Calu3 (cell line): ENCODE measurements around the gene FBXL19. TPM values are rescaled to one million over a fixed set of nuclear protein-coding genes. Genes with fewer than 3 reads are reported as not detected.

Experiments used
- BruUV-seq: library from RNA; stranded (reverse); fragments of 400-500 nt; replicated peaks from 2 replicates; lab custom pipeline; 2021; lab: Mats Ljungman, UMichigan
- CTCF ChIA-PET: fragments of 300-600 bp; sonication (Branson Sonifier 250); formaldehyde crosslinking; loops from one replicate; lab custom pipeline; 2022; ENCODE audit warnings: antibody characterized with exemption; lab: Charles Lee
- DNase-seq: peaks from one replicate; pipeline ENCODE4 v3.0.0; 2022
- H3K27ac Mint-ChIP-seq: one replicate; pipeline ENCODE4 v1.8.0; 2022; ENCODE audit warnings: mixed read lengths; ENCODE audit not compliant: unreplicated experiment
- H3K27me3 Mint-ChIP-seq: one replicate; pipeline ENCODE4 v1.8.0; 2022; ENCODE audit warnings: mixed read lengths; ENCODE audit not compliant: unreplicated experiment
- H3K36me3 Mint-ChIP-seq: one replicate; pipeline ENCODE4 v1.8.0; 2022; ENCODE audit warnings: mild to moderate bottlenecking, moderate library complexity, mixed read lengths; ENCODE audit not compliant: insufficient read depth, unreplicated experiment
- H3K4me1 Mint-ChIP-seq: one replicate; pipeline ENCODE4 v1.8.0; 2022; ENCODE audit warnings: mild to moderate bottlenecking, low read depth, mixed read lengths; ENCODE audit not compliant: unreplicated experiment
- H3K4me3 Mint-ChIP-seq: one replicate; pipeline ENCODE4 v1.8.0; 2022; ENCODE audit warnings: mild to moderate bottlenecking, low read depth, moderate library complexity, mixed read lengths; ENCODE audit not compliant: unreplicated experiment
- H3K9me3 Mint-ChIP-seq: one replicate; pipeline ENCODE4 v1.8.0; 2022; ENCODE audit warnings: low read depth, mixed read lengths; ENCODE audit not compliant: unreplicated experiment
- CTCF ChIP-seq: fragments of 200-600 bp; IDR thresholded peaks from one replicate; pipeline ENCODE4 v1.8.0; 2022; ENCODE audit warnings: antibody characterized with exemption; ENCODE audit not compliant: unreplicated experiment
- intact Hi-C: fragments of 100-400 bp; cut with micrococcal nuclease; formaldehyde crosslinking; loops from one replicate; pipeline ENCODE4 v1.10.0; 2022; ENCODE audit not compliant: unreplicated experiment
- microRNA-seq: library from miRNA; unstranded; fragments of <30 nt; microRNA quantifications from one replicate; pipeline ENCODE4 v1.2.0, GENCODE V29; 2022
- total RNA-seq: library from RNA; stranded (reverse); gene quantifications from 2 replicates; pipeline ENCODE4 v1.2.3, GENCODE V29; 2022

FBXL19 gene
- total RNA-seq, 1 experiment from 2014 or later: 43.2 TPM

- TF ChIP-seq CTCF: no peak
- intact Hi-C loops: no loop called here
- H3K27ac Mint-ChIP-seq: peak overlapping the region; percentile 11
- H3K9me3 Mint-ChIP-seq: no peaks in the 10 kb centered on the region
- CTCF ChIA-PET: interaction anchor here (0.7 to 1.0 kb wide), 3 partner anchors 11 to 147 kb away, joined by 3 to 4 read pairs (median 4); partner anchors contain the start of genes ZNF646 and ZNF668
- H3K27me3 Mint-ChIP-seq: peaks cover 15% of the 10 kb centered on the region
- peaks cover 16% of the 10 kb centered on the region for H3K36me3 Mint-ChIP-seq
- peaks cover 20% of the 10 kb centered on the region for H3K4me1 Mint-ChIP-seq
- DNase-seq: peak; percentile 79
- BruUV-seq: no TSS peak
- H3K4me3 Mint-ChIP-seq: peak overlapping the region; percentile 74
Observed at GRCh38 chr16:30996985-30997724, 73.8 kb downstream of the FBXL19 start.

- no TSS peak for BruUV-seq
- intact Hi-C loops: no loop called here
- DNase-seq: peak; percentile 47
- Mint-ChIP-seq H3K4me1 (peaks cover 20% of the 10 kb centered on the region), H3K9me3 (no peaks in the 10 kb centered on the region), H3K4me3 (peak overlapping the region; percentile 74), H3K36me3 (peaks cover 16% of the 10 kb centered on the region), H3K27ac (no peak overlapping the region), H3K27me3 (peaks cover 23% of the 10 kb centered on the region)
- TF ChIP-seq CTCF: no peak
- CTCF ChIA-PET: interaction anchor here (0.6 to 1.1 kb wide), 4 partner anchors 12 to 201 kb away, joined by 3 to 4 read pairs (median 3); partner anchors contain the start of genes HSD3B7, ZNF646 and ZNF668
Observed at GRCh38 chr16:30997725-30998711, 74.6 kb downstream of the FBXL19 start.

Small RNA genes lying within 50 kb of the gene (microRNA-seq; reads per million reads assigned to microRNA genes)
- 1.8 reads per million for gene MIR4519
- not detected for gene MIR762

Other genes starting within 250 kb of the FBXL19 start
- 84.6 and 90.8 TPM in 2 replicates for gene SRCAP, start 224.4 kb upstream of the FBXL19 start, total RNA-seq
- 66.7 and 72.8 TPM in 2 replicates for gene PHKG2, start 175.1 kb upstream of the FBXL19 start, total RNA-seq
- gene CFAP119, start 161.5 kb upstream of the FBXL19 start, total RNA-seq: 13.7 and 13.8 TPM in 2 replicates
- 130 and 136 TPM in 2 replicates for gene RNF40, start 161.2 kb upstream of the FBXL19 start, total RNA-seq
- gene ZNF629, start 136.4 kb upstream of the FBXL19 start, total RNA-seq: 29.9 and 32.6 TPM in 2 replicates
- gene BCL7C, start 29.5 kb upstream of the FBXL19 start, total RNA-seq: 22.5 and 26.6 TPM in 2 replicates
- 1.9 and 2.3 TPM in 2 replicates for gene CTF1, start 27.0 kb upstream of the FBXL19 start, total RNA-seq
- 14.7 and 15.4 TPM in 2 replicates for gene ORAI3, start 25.5 kb downstream of the FBXL19 start, total RNA-seq
- gene SETD1A, start 34.2 kb downstream of the FBXL19 start, total RNA-seq: 28.8 and 30.5 TPM in 2 replicates
- 25.3 and 29.2 TPM in 2 replicates for gene HSD3B7, start 61.6 kb downstream of the FBXL19 start, total RNA-seq
- gene STX1B, start 87.1 kb downstream of the FBXL19 start, total RNA-seq: 0.61 and 1.3 TPM in 2 replicates
- 100 and 104 TPM in 2 replicates for gene STX4, start 110.0 kb downstream of the FBXL19 start, total RNA-seq
- 12.5 and 13.0 TPM in 2 replicates for gene ZNF668, start 150.7 kb downstream of the FBXL19 start, total RNA-seq
- gene ZNF646, start 150.8 kb downstream of the FBXL19 start, total RNA-seq: 34.4 and 34.9 TPM in 2 replicates
- 4.6 and 7.0 TPM in 2 replicates for gene PRSS53, start 165.4 kb downstream of the FBXL19 start, total RNA-seq
- 80.1 and 86.8 TPM in 2 replicates for gene VKORC1, start 171.2 kb downstream of the FBXL19 start, total RNA-seq
- 49.3 and 52.0 TPM in 2 replicates for gene BCKDK, start 184.8 kb downstream of the FBXL19 start, total RNA-seq
- gene KAT8, start 194.1 kb downstream of the FBXL19 start, total RNA-seq: 66.6 and 69.9 TPM in 2 replicates
- 108 and 138 TPM in 2 replicates for gene PRSS8, start 212.2 kb downstream of the FBXL19 start, total RNA-seq
- gene PRSS36, start 226.5 kb downstream of the FBXL19 start, total RNA-seq: 1.6 TPM in 2 replicates